A673 (cell line): Measurements from ENCODE around the gene NUBP1.

ENCODE experiments used
- EZH2 ChIP-seq: fragments of 200-600 bp; sonication (generic); IDR thresholded peaks from 2 replicates; pipeline ENCODE4 v1.6.1; 2017; ENCODE audit warnings: borderline replicate concordance, low read depth, mild to moderate bottlenecking, mixed read lengths, antibody characterized with exemption, low read length; ENCODE audit not compliant: poor library complexity, severe bottlenecking
- TF ChIP-seq, protein P1 (sequence below): fragments of 300-800, 200-600 bp; sonication (generic); conservative IDR thresholded peaks from 2 replicates; pipeline ENCODE4 v1.5.1; 2017; ENCODE audit warnings: low read depth, mild to moderate bottlenecking, antibody characterized with exemption, low read length, moderate library complexity, mixed read lengths

DNA sequence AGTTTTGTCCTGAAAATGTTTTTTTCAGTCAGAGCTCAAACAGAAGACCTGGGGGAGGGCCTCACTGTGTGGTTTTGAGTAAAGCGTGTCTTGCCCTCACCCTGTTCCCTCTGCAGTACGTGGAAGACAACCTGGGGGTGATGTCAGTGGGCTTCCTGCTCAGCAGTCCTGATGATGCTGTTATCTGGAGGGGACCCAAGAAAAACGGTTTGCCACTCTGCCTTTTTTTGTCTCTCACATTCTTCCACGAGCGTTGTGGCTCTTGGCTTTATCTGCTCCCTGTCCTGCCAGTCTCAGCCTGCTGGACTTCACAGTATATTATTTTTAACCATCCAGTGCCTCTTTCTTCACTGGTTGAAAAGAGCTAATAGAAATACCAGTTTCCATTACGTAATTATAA, 12.9 kb downstream of the NUBP1 start:
- no peak for TF ChIP-seq EZH2
- TF ChIP-seq, protein P1, sequence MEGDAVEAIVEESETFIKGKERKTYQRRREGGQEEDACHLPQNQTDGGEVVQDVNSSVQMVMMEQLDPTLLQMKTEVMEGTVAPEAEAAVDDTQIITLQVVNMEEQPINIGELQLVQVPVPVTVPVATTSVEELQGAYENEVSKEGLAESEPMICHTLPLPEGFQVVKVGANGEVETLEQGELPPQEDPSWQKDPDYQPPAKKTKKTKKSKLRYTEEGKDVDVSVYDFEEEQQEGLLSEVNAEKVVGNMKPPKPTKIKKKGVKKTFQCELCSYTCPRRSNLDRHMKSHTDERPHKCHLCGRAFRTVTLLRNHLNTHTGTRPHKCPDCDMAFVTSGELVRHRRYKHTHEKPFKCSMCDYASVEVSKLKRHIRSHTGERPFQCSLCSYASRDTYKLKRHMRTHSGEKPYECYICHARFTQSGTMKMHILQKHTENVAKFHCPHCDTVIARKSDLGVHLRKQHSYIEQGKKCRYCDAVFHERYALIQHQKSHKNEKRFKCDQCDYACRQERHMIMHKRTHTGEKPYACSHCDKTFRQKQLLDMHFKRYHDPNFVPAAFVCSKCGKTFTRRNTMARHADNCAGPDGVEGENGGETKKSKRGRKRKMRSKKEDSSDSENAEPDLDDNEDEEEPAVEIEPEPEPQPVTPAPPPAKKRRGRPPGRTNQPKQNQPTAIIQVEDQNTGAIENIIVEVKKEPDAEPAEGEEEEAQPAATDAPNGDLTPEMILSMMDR: no peak
